PC-3 (cell line): Measurements from ENCODE around the gene PEX5L. TPM values are rescaled to one million over a fixed set of nuclear protein-coding genes. Genes with fewer than 3 reads are reported as not detected.

Experiments
- ATAC-seq: fragments of 200-7000 bp; cut with Tn5 transposase; 2 replicates; pipeline ENCODE4 v1.9.1; 2020; ENCODE audit warnings: mild to moderate bottlenecking, moderate library complexity
- BruUV-seq: library from RNA; stranded (reverse); fragments of 400-500 nt; replicated peaks from 2 replicates; lab custom pipeline; 2021; lab: Mats Ljungman, UMichigan
- CTCF ChIA-PET: fragments of 300-600 bp; sonication (Branson Sonifier 250); formaldehyde crosslinking; loops from one replicate; lab custom pipeline; 2022; ENCODE audit warnings: antibody characterized with exemption; lab: Charles Lee
- POLR2A ChIA-PET: fragments of 300-600 bp; sonication (Branson Sonifier 250); formaldehyde crosslinking; loops from one replicate; lab custom pipeline; 2022; ENCODE audit warnings: antibody characterized with exemption; ENCODE audit not compliant: unreplicated experiment; lab: Charles Lee
- DNase-seq: peaks from one replicate; pipeline ENCODE4 v3.0.0-alpha.2; 2015
- H2AFZ ChIP-seq: fragments of 300-600 bp; sonication (generic); 2 replicates; pipeline ENCODE4 v1.6.0; 2016; ENCODE audit warnings: antibody characterized with exemption, low read length
- H3F3A ChIP-seq: fragments of 300-600 bp; sonication (generic); one replicate; pipeline ENCODE4 v1.6.0; 2017; ENCODE audit warnings: antibody characterized with exemption, low read length, control low read depth, mild to moderate bottlenecking; ENCODE audit not compliant: unreplicated experiment
- H3K27ac ChIP-seq: fragments of 300-600 bp; sonication (generic); 2 replicates; pipeline ENCODE4 v1.5.1; 2016; ENCODE audit warnings: mild to moderate bottlenecking, low read length
- H3K27me3 ChIP-seq: fragments of 300-600 bp; sonication (generic); 2 replicates; pipeline ENCODE4 v1.6.1; 2016; ENCODE audit warnings: low read length, mixed read lengths
- H3K36me3 ChIP-seq: fragments of 300-600 bp; sonication (generic); 2 replicates; pipeline ENCODE4 v1.6.1; 2016; ENCODE audit warnings: low read depth, mixed run types, low read length, mixed read lengths
- H3K4me1 ChIP-seq: fragments of 300-600 bp; sonication (generic); 2 replicates; pipeline ENCODE4 v1.5.1; 2016; ENCODE audit warnings: low read length; ENCODE audit not compliant: insufficient read depth
- H3K4me2 ChIP-seq: fragments of 300-600 bp; sonication (generic); 2 replicates; pipeline ENCODE4 v1.6.0; 2016; ENCODE audit warnings: low read length
- H3K4me3 ChIP-seq: fragments of 300-600 bp; sonication (generic); 2 replicates; pipeline ENCODE4 v1.5.1; 2016; ENCODE audit warnings: mild to moderate bottlenecking, low read length, mixed read lengths
- H3K79me2 ChIP-seq: fragments of 300-600 bp; sonication (generic); 2 replicates; pipeline ENCODE4 v1.6.1; 2017; ENCODE audit warnings: low read length, mixed read lengths
- H3K9ac ChIP-seq: fragments of 300-600 bp; sonication (generic); 2 replicates; pipeline ENCODE4 v1.6.0; 2016; ENCODE audit warnings: mild to moderate bottlenecking, low read length
- H3K9me2 ChIP-seq: fragments of 300-600 bp; sonication (generic); replicated peaks from 2 replicates; pipeline ENCODE4 v1.6.1; 2016; ENCODE audit warnings: mixed run types, low read length, mixed read lengths
- H3K9me3 ChIP-seq: fragments of 300-600 bp; sonication (generic); 2 replicates; pipeline ENCODE4 v1.6.1; 2016; ENCODE audit warnings: low read length, mixed read lengths
- H4K20me1 ChIP-seq: fragments of 300-600 bp; sonication (generic); 2 replicates; pipeline ENCODE4 v1.6.1; 2016; ENCODE audit warnings: low read length, mixed read lengths
- EZH2 ChIP-seq: fragments of 300-600 bp; sonication (generic); IDR thresholded peaks from one replicate; pipeline ENCODE4 v1.6.1; 2017; ENCODE audit warnings: antibody characterized with exemption, mild to moderate bottlenecking, low read length; ENCODE audit not compliant: unreplicated experiment
- EZH2phosphoT487 ChIP-seq: fragments of 300-600 bp; sonication (generic); IDR thresholded peaks from 2 replicates; pipeline ENCODE4 v1.6.1; 2018; ENCODE audit warnings: mild to moderate bottlenecking, antibody characterized with exemption, low read length, borderline replicate concordance
- intact Hi-C: fragments of 100-400 bp; cut with micrococcal nuclease; formaldehyde crosslinking; loops from 2 replicates; pipeline ENCODE4 v1.9.0; 2023
- total RNA-seq: library from RNA; depleted of rRNA; stranded (reverse); fragments of >200 nt; gene quantifications from 2 replicates; pipeline ENCODE4 v1.2.3, GENCODE V29; 2014
- TF ChIP-seq, protein P1 (sequence below): fragments of 300-600 bp; sonication (generic); conservative IDR thresholded peaks from 2 replicates; pipeline ENCODE4 v1.5.1; 2017; ENCODE audit warnings: antibody characterized with exemption, low read depth, mild to moderate bottlenecking, low read length

PEX5L gene
- total RNA-seq, 1 experiment from 2014 or later, result 0.69 TPM

DNA sequence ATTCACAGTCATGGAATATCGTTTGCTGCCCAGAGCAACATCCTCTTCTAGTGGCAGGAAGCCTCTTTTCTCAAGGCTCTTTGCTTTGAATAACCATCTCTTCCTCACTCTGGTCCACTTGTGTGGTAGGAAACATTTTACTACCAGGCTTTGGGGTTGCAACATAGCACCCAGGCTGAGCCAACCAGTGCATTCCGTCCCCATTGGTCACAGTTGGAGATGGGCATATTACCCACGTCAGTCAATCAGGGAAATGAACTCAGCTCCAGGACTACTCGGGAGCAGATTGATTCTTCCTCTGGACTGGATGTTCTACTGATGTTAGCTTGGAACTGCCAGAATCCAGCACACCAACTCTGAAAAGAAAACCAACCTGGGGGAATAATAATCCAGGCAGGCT lies 4.2 kb upstream of the PEX5L start:
- DNase-seq, result peak; percentile 18
- Histone ChIP-seq H2AFZ (no peak overlapping the region), H3K4me1 (no peaks in the 10 kb centered on the region), H3K27ac (no peak overlapping the region), H3K9me3 (no peaks in the 10 kb centered on the region), H3K4me3 (no peak overlapping the region), H3K9ac (no peak overlapping the region), H3K79me2 (no peaks in the 10 kb centered on the region), H4K20me1 (no peaks in the 10 kb centered on the region), H3K9me2 (no peaks in the 10 kb centered on the region), H3K36me3 (no peaks in the 10 kb centered on the region), H3F3A (no peaks in the 10 kb centered on the region), H3K4me2 (no peak overlapping the region), H3K27me3 (no peaks in the 10 kb centered on the region)
- TF ChIP-seq EZH2 (no peak), EZH2phosphoT487 (no peak)
- TF ChIP-seq, protein P1, sequence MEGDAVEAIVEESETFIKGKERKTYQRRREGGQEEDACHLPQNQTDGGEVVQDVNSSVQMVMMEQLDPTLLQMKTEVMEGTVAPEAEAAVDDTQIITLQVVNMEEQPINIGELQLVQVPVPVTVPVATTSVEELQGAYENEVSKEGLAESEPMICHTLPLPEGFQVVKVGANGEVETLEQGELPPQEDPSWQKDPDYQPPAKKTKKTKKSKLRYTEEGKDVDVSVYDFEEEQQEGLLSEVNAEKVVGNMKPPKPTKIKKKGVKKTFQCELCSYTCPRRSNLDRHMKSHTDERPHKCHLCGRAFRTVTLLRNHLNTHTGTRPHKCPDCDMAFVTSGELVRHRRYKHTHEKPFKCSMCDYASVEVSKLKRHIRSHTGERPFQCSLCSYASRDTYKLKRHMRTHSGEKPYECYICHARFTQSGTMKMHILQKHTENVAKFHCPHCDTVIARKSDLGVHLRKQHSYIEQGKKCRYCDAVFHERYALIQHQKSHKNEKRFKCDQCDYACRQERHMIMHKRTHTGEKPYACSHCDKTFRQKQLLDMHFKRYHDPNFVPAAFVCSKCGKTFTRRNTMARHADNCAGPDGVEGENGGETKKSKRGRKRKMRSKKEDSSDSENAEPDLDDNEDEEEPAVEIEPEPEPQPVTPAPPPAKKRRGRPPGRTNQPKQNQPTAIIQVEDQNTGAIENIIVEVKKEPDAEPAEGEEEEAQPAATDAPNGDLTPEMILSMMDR, result no peak
- ChIA-PET POLR2A (no interaction called here), CTCF (no interaction called here)
- intact Hi-C loops, result loop anchor here (10.0 kb wide), 1 partner anchor 214 kb away; no protein-coding TSS in a partner anchor
- no peak for ATAC-seq
- BruUV-seq, result no TSS peak

DNA sequence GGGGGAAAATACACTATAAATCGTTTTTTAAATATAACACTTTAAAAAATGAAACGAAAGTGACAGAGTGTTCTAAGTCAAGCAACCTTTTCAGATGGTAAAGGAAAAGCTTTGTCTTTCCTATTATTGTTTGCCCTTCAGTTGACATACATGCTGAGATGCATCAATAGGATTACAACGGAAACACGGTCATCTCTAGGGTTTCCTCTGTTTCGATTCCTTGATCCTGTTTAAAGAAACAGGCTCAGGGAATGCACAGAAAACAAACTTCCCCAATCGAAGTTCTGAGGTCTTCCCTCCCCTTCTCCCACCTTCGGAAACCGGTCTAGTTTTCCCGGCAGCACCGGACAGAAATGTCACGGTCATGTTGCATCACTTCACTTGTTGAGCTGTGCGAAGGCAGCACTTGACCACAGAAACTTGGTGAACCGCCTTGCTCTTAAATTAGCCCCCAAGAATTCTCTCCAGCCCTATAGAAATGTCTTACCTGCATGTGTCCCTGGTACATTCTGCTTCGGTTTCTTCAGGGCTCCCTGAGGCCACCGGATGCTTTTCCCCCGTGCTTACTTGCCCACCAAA lies 556 bp downstream of the PEX5L start:
- H3K27ac ChIP-seq, result no peak overlapping the region
- H3F3A ChIP-seq, result no peaks in the 10 kb centered on the region
- peak overlapping the region; percentile 76; the same call in 1 of the 2 replicates for H2AFZ ChIP-seq
- ATAC-seq (no peak), DNase-seq (no peak)
- no peak overlapping the region for H3K9ac ChIP-seq
- no peaks in the 10 kb centered on the region for H3K79me2 ChIP-seq
- H3K4me2 ChIP-seq, result peak overlapping the region; percentile 84
- intact Hi-C loops, result loop anchor here (10.0 kb wide), 2 partner anchors 319 to 559 kb away; no protein-coding TSS in a partner anchor
- H3K9me2 ChIP-seq, result no peaks in the 10 kb centered on the region
- no peaks in the 10 kb centered on the region for H3K9me3 ChIP-seq
- H4K20me1 ChIP-seq, result no peaks in the 10 kb centered on the region
- no TSS peak for BruUV-seq
- ChIA-PET POLR2A (no interaction called here), CTCF (no interaction called here)
- H3K4me1 ChIP-seq, result no peaks in the 10 kb centered on the region
- TF ChIP-seq, protein P1, result no peak
- no peak for TF ChIP-seq EZH2phosphoT487
- TF ChIP-seq EZH2, result no peak
- H3K36me3 ChIP-seq, result no peaks in the 10 kb centered on the region
- no peaks in the 10 kb centered on the region for H3K27me3 ChIP-seq
- H3K4me3 ChIP-seq, result peak overlapping the region; percentile 65

- Histone ChIP-seq H3K36me3 (no peaks in the 10 kb centered on the region), H3K79me2 (no peaks in the 10 kb centered on the region), H3K4me3 (no peak overlapping the region), H3K4me1 (no peaks in the 10 kb centered on the region), H3K4me2 (no peak overlapping the region), H3K9me3 (no peaks in the 10 kb centered on the region), H3K9ac (no peak overlapping the region), H2AFZ (no peak overlapping the region), H3K9me2 (no peaks in the 10 kb centered on the region), H4K20me1 (no peaks in the 10 kb centered on the region), H3K27me3 (no peaks in the 10 kb centered on the region), H3K27ac (no peak overlapping the region), H3F3A (no peaks in the 10 kb centered on the region)
- no TSS peak for BruUV-seq
- ChIA-PET POLR2A (no interaction called here), CTCF (no interaction called here)
- ATAC-seq, result no peak
- intact Hi-C loops, result no loop called here
- DNase-seq, result no peak
- no peak for TF ChIP-seq EZH2
- no peak for TF ChIP-seq EZH2phosphoT487
- TF ChIP-seq, protein P1, result no peak
Observed at GRCh38 chr3:180026997-180027396, 9.7 kb downstream of the PEX5L start.
